Neural cell (in vitro differentiated cells): ENCODE data around the gene CMPK2. TPM values are rescaled to one million over a fixed set of nuclear protein-coding genes. Genes with fewer than 3 reads are reported as not detected.

Source experiments
- H2AFZ ChIP-seq: fragments of 200-600, 300-800 bp; sonication (generic), shearing (Covaris generic); 2 replicates; pipeline ENCODE4 v1.6.0; 2014; ENCODE audit warnings: low read depth, mild to moderate bottlenecking, antibody characterized with exemption, low read length, moderate library complexity
- H3F3A ChIP-seq: fragments of 200-600 bp; shearing (Covaris generic); 2 replicates; pipeline ENCODE4 v1.6.1; 2016; ENCODE audit warnings: mild to moderate bottlenecking, moderate library complexity, mixed read lengths, antibody characterized with exemption, low read length; ENCODE audit not compliant: insufficient read depth, poor library complexity, severe bottlenecking
- H3K27ac ChIP-seq: fragments of 200-600, 300-800 bp; sonication (generic), shearing (Covaris generic); 2 replicates; pipeline ENCODE4 v1.5.1; 2014; ENCODE audit warnings: mild to moderate bottlenecking, low read length, moderate library complexity
- H3K27me3 ChIP-seq: fragments of 300-800, 200-600 bp; sonication (generic), shearing (Covaris generic); 2 replicates; pipeline ENCODE4 v1.6.0; 2014; ENCODE audit warnings: mild to moderate bottlenecking, low read depth, low read length, moderate library complexity; ENCODE audit not compliant: insufficient read depth
- H3K36me3 ChIP-seq: fragments of 300-800, 200-600 bp; sonication (generic), shearing (Covaris generic); 2 replicates; pipeline ENCODE4 v1.5.1; 2014; ENCODE audit warnings: mild to moderate bottlenecking, antibody characterized with exemption, low read length, moderate library complexity; ENCODE audit not compliant: insufficient read depth
- H3K4me2 ChIP-seq: fragments of 300-800, 200-600 bp; sonication (generic), shearing (Covaris generic); 2 replicates; pipeline ENCODE4 v1.6.0; 2014; ENCODE audit warnings: mild to moderate bottlenecking, low read length
- H3K4me3 ChIP-seq: fragments of 300-800, 200-600 bp; sonication (generic), shearing (Covaris generic); 2 replicates; pipeline ENCODE4 v1.5.1; 2014; ENCODE audit warnings: mild to moderate bottlenecking, low read length, moderate library complexity
- H3K79me2 ChIP-seq: fragments of 200-600 bp; shearing (Covaris generic); replicated peaks from 2 replicates; pipeline ENCODE4 v1.6.0; 2014; ENCODE audit warnings: mild to moderate bottlenecking, low read length, moderate library complexity; ENCODE audit not compliant: insufficient read depth
- H3K9ac ChIP-seq: fragments of 300-800, 200-600 bp; sonication (generic), shearing (Covaris generic); 2 replicates; pipeline ENCODE4 v1.6.1; 2016; ENCODE audit warnings: mild to moderate bottlenecking, low read length, mixed read lengths
- H3K9me2 ChIP-seq: fragments of 200-600 bp; shearing (Covaris generic); 2 replicates; pipeline ENCODE4 v1.6.1; 2016; ENCODE audit warnings: mild to moderate bottlenecking, low read length, mixed read lengths; ENCODE audit not compliant: insufficient read depth
- H3K9me3 ChIP-seq: fragments of 200-600, 300-800 bp; sonication (generic), shearing (Covaris generic); 2 replicates; pipeline ENCODE4 v1.6.1; 2016; ENCODE audit warnings: mild to moderate bottlenecking, mixed run types, low read length, moderate library complexity, mixed read lengths
- H4K20me1 ChIP-seq: fragments of 200-600 bp; shearing (Covaris generic); 2 replicates; pipeline ENCODE4 v1.6.1; 2016; ENCODE audit warnings: mild to moderate bottlenecking, mixed run types; ENCODE audit not compliant: insufficient read depth
- EP300 ChIP-seq: fragments of 450-650 bp; conservative IDR thresholded peaks from 2 replicates; pipeline ENCODE4 v1.6.1; 2014; ENCODE audit warnings: antibody characterized with exemption, mild to moderate bottlenecking, moderate library complexity; ENCODE audit not compliant: poor library complexity, severe bottlenecking
- EZH2 ChIP-seq: fragments of 200-600, 300-800 bp; shearing (Covaris generic), sonication (generic); IDR thresholded peaks from 2 replicates; pipeline ENCODE4 v1.6.1; 2014; ENCODE audit warnings: antibody characterized with exemption, low read length, borderline replicate concordance, mild to moderate bottlenecking; ENCODE audit not compliant: insufficient read depth, poor library complexity, severe bottlenecking
- MXI1 ChIP-seq: fragments of 450-650 bp; conservative IDR thresholded peaks from 2 replicates; pipeline ENCODE4 v1.6.1; 2014; ENCODE audit warnings: antibody characterized with exemption, mild to moderate bottlenecking; ENCODE audit not compliant: poor library complexity, severe bottlenecking
- POLR2AphosphoS5 ChIP-seq: IDR thresholded peaks from 2 replicates; pipeline ENCODE4 v1.6.1; 2012
- RAD21 ChIP-seq: fragments of 450-650 bp; conservative IDR thresholded peaks from 2 replicates; pipeline ENCODE4 v1.6.1; 2014; ENCODE audit warnings: antibody characterized with exemption, mild to moderate bottlenecking, moderate library complexity
- REST ChIP-seq: IDR thresholded peaks from 2 replicates; pipeline ENCODE4 v1.6.1; 2012; ENCODE audit warnings: borderline replicate concordance
- SMC3 ChIP-seq: fragments of 450-650 bp; conservative IDR thresholded peaks from 2 replicates; pipeline ENCODE4 v1.6.1; 2014; ENCODE audit warnings: antibody characterized with exemption, mild to moderate bottlenecking, moderate library complexity; ENCODE audit not compliant: poor library complexity
- TAF1 ChIP-seq: IDR thresholded peaks from 2 replicates; pipeline ENCODE4 v1.6.1; 2012; ENCODE audit warnings: low read depth
- polyA plus RNA-seq: library from polyadenylated mRNA; depleted of rRNA; stranded (reverse); fragments of >200 nt; gene quantifications from 2 replicates; pipeline ENCODE4 v1.2.3, GENCODE V29; 2014
- TF ChIP-seq, protein P1 (sequence below): fragments of 450-650 bp; IDR thresholded peaks from 2 replicates; pipeline ENCODE4 v1.5.1; 2014; ENCODE audit warnings: antibody characterized with exemption, mild to moderate bottlenecking, moderate library complexity; ENCODE audit not compliant: poor library complexity, severe bottlenecking

The CMPK2 gene
- polyA plus RNA-seq, 1 donor from 2014 or later = 6.5 TPM

- Histone ChIP-seq H3K79me2 (no peaks in the 10 kb centered on the region), H3K27ac (no peak overlapping the region), H3F3A (no peaks in the 10 kb centered on the region), H3K9me3 (peaks cover 5% of the 10 kb centered on the region), H3K36me3 (no peaks in the 10 kb centered on the region), H3K9me2 (no peaks in the 10 kb centered on the region), H4K20me1 (no peaks in the 10 kb centered on the region), H3K4me2 (no peak overlapping the region), H2AFZ (no peak overlapping the region), H3K9ac (no peak overlapping the region), H3K27me3 (no peaks in the 10 kb centered on the region), H3K4me3 (no peak overlapping the region)
- TF ChIP-seq MXI1 (no peak), EZH2 (no peak), POLR2AphosphoS5 (no peak), RAD21 (no peak)
- TF ChIP-seq, protein P1, sequence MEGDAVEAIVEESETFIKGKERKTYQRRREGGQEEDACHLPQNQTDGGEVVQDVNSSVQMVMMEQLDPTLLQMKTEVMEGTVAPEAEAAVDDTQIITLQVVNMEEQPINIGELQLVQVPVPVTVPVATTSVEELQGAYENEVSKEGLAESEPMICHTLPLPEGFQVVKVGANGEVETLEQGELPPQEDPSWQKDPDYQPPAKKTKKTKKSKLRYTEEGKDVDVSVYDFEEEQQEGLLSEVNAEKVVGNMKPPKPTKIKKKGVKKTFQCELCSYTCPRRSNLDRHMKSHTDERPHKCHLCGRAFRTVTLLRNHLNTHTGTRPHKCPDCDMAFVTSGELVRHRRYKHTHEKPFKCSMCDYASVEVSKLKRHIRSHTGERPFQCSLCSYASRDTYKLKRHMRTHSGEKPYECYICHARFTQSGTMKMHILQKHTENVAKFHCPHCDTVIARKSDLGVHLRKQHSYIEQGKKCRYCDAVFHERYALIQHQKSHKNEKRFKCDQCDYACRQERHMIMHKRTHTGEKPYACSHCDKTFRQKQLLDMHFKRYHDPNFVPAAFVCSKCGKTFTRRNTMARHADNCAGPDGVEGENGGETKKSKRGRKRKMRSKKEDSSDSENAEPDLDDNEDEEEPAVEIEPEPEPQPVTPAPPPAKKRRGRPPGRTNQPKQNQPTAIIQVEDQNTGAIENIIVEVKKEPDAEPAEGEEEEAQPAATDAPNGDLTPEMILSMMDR = peak; percentile 31
Observed at GRCh38 chr2:6826081-6826913, 39.4 kb downstream of the CMPK2 start.

GRCh38 chr2:6824962-6825361, 40.7 kb downstream of the CMPK2 start:
- no peak overlapping the region for H3K4me2 ChIP-seq
- no peak overlapping the region for H3K9ac ChIP-seq
- H3K79me2 ChIP-seq = no peaks in the 10 kb centered on the region
- no peaks in the 10 kb centered on the region for H3K9me2 ChIP-seq
- no peaks in the 10 kb centered on the region for H3K36me3 ChIP-seq
- TF ChIP-seq REST (no peak), POLR2AphosphoS5 (no peak), SMC3 (no peak), RAD21 (no peak), TAF1 (no peak), MXI1 (no peak), EP300 (no peak), EZH2 (no peak)
- TF ChIP-seq, protein P1 = no peak
- H3K27ac ChIP-seq = no peak overlapping the region
- H3F3A ChIP-seq = no peaks in the 10 kb centered on the region
- H3K27me3 ChIP-seq = no peaks in the 10 kb centered on the region
- H2AFZ ChIP-seq = no peak overlapping the region
- H4K20me1 ChIP-seq = no peaks in the 10 kb centered on the region
- H3K9me3 ChIP-seq = no peaks in the 10 kb centered on the region
- H3K4me3 ChIP-seq = no peak overlapping the region
